Spleen (tissue), 13 donors: ENCODE measurements around the gene MPC1L. TPM values are rescaled to one million over a fixed set of nuclear protein-coding genes. Genes with fewer than 3 reads are reported as not detected.
"Not testable (repeated sequence)": the region's sequence is repeated elsewhere in the genome, so short reads cannot be mapped to it uniquely, and the experiment has no call there.

Experiments
- DNase-seq: peaks from one replicate; pipeline ENCODE4 v3.0.0-alpha.2; 2020
- H3K27ac ChIP-seq, 8 donors: fragments of 200-600 bp; sonication (generic) in 7 of 8; 1 replicate in 4 of 8; 2 replicates in 4 of 8; pipeline versions ENCODE4 v1.5.0 to v1.8.0; 2016 to 2021; ENCODE audit warnings: inconsistent platforms in 4 of 8, mild to moderate bottlenecking in 4 of 8, moderate library complexity in 1 of 8
- H3K27me3 ChIP-seq, 7 donors: fragments of 200-600 bp; sonication (generic) in 6 of 7; replicated peaks in 1 of 7; 1 replicate in 4 of 7; 2 replicates in 3 of 7; pipeline versions ENCODE4 v1.5.0 to v1.8.0; 2016 to 2021; ENCODE audit warnings: inconsistent platforms in 3 of 7, mild to moderate bottlenecking in 1 of 7
- H3K36me3 ChIP-seq, 6 donors: fragments of 200-600 bp; sonication (generic) in 5 of 6; 1 replicate in 4 of 6; 2 replicates in 2 of 6; pipeline versions ENCODE4 v1.5.0 to v1.8.0; 2016 to 2021; ENCODE audit warnings: inconsistent platforms in 2 of 6
- H3K4me1 ChIP-seq, 6 donors: fragments of 200-600 bp; sonication (generic) in 5 of 6; 1 replicate in 3 of 6; 2 replicates in 3 of 6; pipeline versions ENCODE4 v1.5.0 to v1.8.0; 2016 to 2021; ENCODE audit warnings: inconsistent platforms in 3 of 6
- H3K4me3 ChIP-seq, 8 donors: fragments of 200-600 bp; sonication (generic) in 7 of 8; 1 replicate in 4 of 8; 2 replicates in 4 of 8; pipeline versions ENCODE4 v1.5.0 to v1.8.0; 2016 to 2021; ENCODE audit warnings: inconsistent platforms in 4 of 8, mild to moderate bottlenecking in 4 of 8, moderate library complexity in 2 of 8
- H3K9me3 ChIP-seq, 8 donors: fragments of 200-600 bp; sonication (generic) in 7 of 8; 1 replicate in 4 of 8; 2 replicates in 4 of 8; pipeline versions ENCODE4 v1.5.0 to v1.8.0; 2016 to 2021; ENCODE audit warnings: inconsistent platforms in 4 of 8
- CTCF ChIP-seq, 11 experiments: fragments of 200-600 bp in 7 of 11; fragments of 450-650 bp in 4 of 11; sonication (generic) in 4 of 11; IDR thresholded peaks in 8 of 11; conservative IDR thresholded peaks in 3 of 11; 1 replicate in 7 of 11; 2 replicates in 4 of 11; pipeline versions ENCODE4 v1.4.0 to v1.8.0; 2016 to 2021; ENCODE audit warnings: antibody characterized with exemption in 11 of 11, inconsistent platforms in 4 of 11, mild to moderate bottlenecking in 1 of 11
- POLR2A ChIP-seq, 3 donors: fragments of 450-650 bp; IDR thresholded peaks; one replicate each; pipeline ENCODE4 v1.5.1; 2017; ENCODE audit warnings: antibody characterized with exemption in 3 of 3, mild to moderate bottlenecking in 1 of 3
- POLR2AphosphoS5 ChIP-seq, 3 donors: sonication (generic); formaldehyde crosslinking; IDR thresholded peaks; one replicate each; pipeline ENCODE4 v1.5.1; 2017; ENCODE audit warnings: antibody characterized with exemption in 3 of 3
- whole genome bisulfite sequencing, 5 donors: extraction: QIAGEN DNeasy Blood & Tissue Kit in 3 of 5; methylation state at CpG; one replicate each; pipeline versions ENCODE4 v1.1.5 to v1.1.7; 2013 to 2018; 5-methylcytosine and 5-hydroxymethylcytosine counted together
- intact Hi-C: fragments of 100-400 bp; cut with DNase I; formaldehyde crosslinking; loops from one replicate; pipeline ENCODE4 v1.15.0; 2023; ENCODE audit warnings: low total_unique reads
- long read RNA-seq, 2 donors: transcript quantifications; one replicate each; lab custom pipeline, GENCODE V29; 2026
- polyA plus RNA-seq, 3 donors: library from polyadenylated mRNA; stranded (reverse); fragments of 200-250 nt; gene quantifications; one replicate each; pipeline ENCODE4 v1.2.1, GENCODE V29; 2013
- total RNA-seq, 7 donors: library from RNA; depleted of rRNA in 3 of 7; stranded (reverse); fragments of >200 nt in 3 of 7; fragmentation: NEBNext Ultra II Directional in 4 of 7; extraction: Animal tissue kit (Norgen Biotek cat#: 25700) in 4 of 7; gene quantifications; one replicate each; pipeline versions ENCODE4 v1.1.0 to v1.2.1, GENCODE V29; 2016 to 2021
- donor health status: healthy with polysubstance abuse.
- donor health status: DM: no; HTN: no; CAD: no; lungs with moderate emphysema.
- donor health status: DM: no; HTN: no; CAD: no.
- donor health status: Bipolar disorder and iron deficiency.
- donor health status: healthy.
- donor health status: DM: no; HTN: no; CAD: no.
- donor health status: DM: yes; HTN: yes; CAD: no.

Gene MPC1L
- total RNA-seq = not detected
- under 1 TPM in 1 of 3 donors, not detected in 2; 0.28 TPM for polyA plus RNA-seq
- long read RNA-seq, donor 1 = 0 reads
- long read RNA-seq, donor 2 = 0 reads

GRCh38 chrX:40623139-40623536, at the start of gene MPC1L:
Gene MPC1L (plus strand): TSS chrX:40623428. CDS start chrX:40623566, 138 bp downstream.
- intact Hi-C loops = no loop called here
- WGBS, 5 donors = 90 to 99% (median 95%) methylated on average over 16 to 38 of the region's 38 CpGs
- Histone ChIP-seq H3K27me3 (no peaks in the 10 kb centered on the region), H3K4me3 (no peak within 1 kb of the TSS), H3K27ac (no peak within 1 kb of the TSS), H3K4me1 (no peaks in the 10 kb centered on the region), H3K36me3 (peaks cover 0 to 34% (median 12%) of the 10 kb centered on the region in 6 donors), H3K9me3 (peaks cover 0 to 8% (median 0%) of the 10 kb centered on the region in 8 donors)
- no peak for DNase-seq
- no peak for TF ChIP-seq CTCF (IDR thresholded peaks at IDR 0.05 in 8 of 11, conservative IDR thresholded peaks at IDR 0.05 in 3 of 11)
- no peak for TF ChIP-seq POLR2A (IDR thresholded peaks at IDR 0.05)
- TF ChIP-seq POLR2AphosphoS5 (IDR thresholded peaks at IDR 0.05) = no peak

- no peak overlapping the region for H3K27ac ChIP-seq
- TF ChIP-seq CTCF (IDR thresholded peaks at IDR 0.05 in 8 of 11, conservative IDR thresholded peaks at IDR 0.05 in 3 of 11) (peak in 8 of 11 experiments; percentile 29 to 62 (median 46)), POLR2A (IDR thresholded peaks at IDR 0.05) (no peak)
- WGBS, 5 donors = 45 to 81% (median 57%) methylated on average over 2 of the region's 2 CpGs
- no peak overlapping the region for H3K4me3 ChIP-seq
- no peaks in the 10 kb centered on the region for H3K36me3 ChIP-seq
- H3K4me1 ChIP-seq = peaks cover 0 to 10% (median 0%) of the 10 kb centered on the region in 6 donors
- peaks cover 0 to 7% (median 0%) of the 10 kb centered on the region in 7 donors for H3K27me3 ChIP-seq
- no peak for DNase-seq
- intact Hi-C loops = no loop called here
- H3K9me3 ChIP-seq = no peaks in the 10 kb centered on the region
Observed at GRCh38 chrX:40573763-40574162, 49.5 kb upstream of the MPC1L start.

GRCh38 chrX:40575411-40575810, 47.8 kb upstream of the MPC1L start:
- peaks cover 0 to 14% (median 2%) of the 10 kb centered on the region in 6 donors for H3K4me1 ChIP-seq
- WGBS, 5 donors = 70 to 87% (median 79%) methylated on average over 2 of the region's 2 CpGs
- intact Hi-C loops, H3K4me3 ChIP-seq, H3K36me3 ChIP-seq, H3K27me3 ChIP-seq, H3K9me3 ChIP-seq, DNase-seq, H3K27ac ChIP-seq: not testable (repeated sequence)

GRCh38 chrX:40576291-40576690, 46.9 kb upstream of the MPC1L start:
- Histone ChIP-seq H3K4me1 (peaks cover 0 to 8% (median 2%) of the 10 kb centered on the region in 6 donors), H3K27ac (no peak overlapping the region), H3K4me3 (no peak overlapping the region), H3K36me3 (no peaks in the 10 kb centered on the region), H3K9me3 (no peaks in the 10 kb centered on the region), H3K27me3 (peaks cover 0 to 7% (median 0%) of the 10 kb centered on the region in 7 donors)
- TF ChIP-seq CTCF (IDR thresholded peaks at IDR 0.05 in 8 of 11, conservative IDR thresholded peaks at IDR 0.05 in 3 of 11) = no peak
- TF ChIP-seq POLR2AphosphoS5 (IDR thresholded peaks at IDR 0.05) = no peak
- no peak for TF ChIP-seq POLR2A (IDR thresholded peaks at IDR 0.05)
- intact Hi-C loops = no loop called here
- WGBS, 5 donors = 81 to 95% (median 87%) methylated on average over 3 of the region's 3 CpGs
- no peak for DNase-seq
